Tibial nerve (tissue), 3 donors: ENCODE results near the gene IKZF5.

Experiments
- CTCF ChIP-seq, 5 experiments: fragments of 200-600 bp in 3 of 5; fragments of 450-650 bp in 2 of 5; sonication (generic) in 3 of 5; IDR thresholded peaks; one replicate each; pipeline ENCODE4 v1.5.1; 2016 to 2019; ENCODE audit warnings: antibody characterized with exemption in 5 of 5, mild to moderate bottlenecking in 3 of 5, moderate library complexity in 2 of 5
- POLR2A ChIP-seq, 2 donors: fragments of 450-650 bp; IDR thresholded peaks; one replicate each; pipeline ENCODE4 v1.6.1; 2017; ENCODE audit warnings: antibody characterized with exemption in 2 of 2, mild to moderate bottlenecking in 2 of 2, moderate library complexity in 2 of 2

- TF ChIP-seq CTCF (IDR thresholded peaks at IDR 0.05) (no peak), POLR2A (IDR thresholded peaks at IDR 0.05) (no peak)
These were observed 41.7 kb downstream of the IKZF5 start for GRCh38 chr10:122966879-122967278.
